Measurements from ENCODE around the gene BUD23.
"Not testable (repeated sequence)": the region's sequence is repeated elsewhere in the genome, so short reads cannot be mapped to it uniquely, and the experiment has no call there.

Gene BUD23

DNA sequence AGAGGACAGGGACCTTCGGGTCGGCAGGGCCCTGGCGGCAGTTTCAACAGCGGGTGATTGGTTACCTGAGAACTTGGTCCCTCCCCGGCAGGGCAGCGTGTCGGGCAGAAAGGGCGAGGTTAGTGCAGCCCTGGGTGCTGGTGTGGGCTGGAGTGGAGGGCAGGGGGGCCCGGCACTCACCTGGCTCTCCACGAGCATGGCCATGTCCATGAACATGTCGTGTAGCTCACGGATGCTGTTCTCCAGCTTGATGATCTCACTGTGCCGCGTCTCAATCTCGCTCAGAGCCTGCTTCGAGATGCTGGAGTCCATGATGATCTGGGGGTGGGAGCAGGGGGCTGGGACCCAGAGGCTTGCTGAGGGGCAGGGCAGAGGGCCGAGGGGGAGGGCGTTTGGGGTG is 19.3 kb downstream of the BUD23 start:
- DNase-seq: no peak

DNA sequence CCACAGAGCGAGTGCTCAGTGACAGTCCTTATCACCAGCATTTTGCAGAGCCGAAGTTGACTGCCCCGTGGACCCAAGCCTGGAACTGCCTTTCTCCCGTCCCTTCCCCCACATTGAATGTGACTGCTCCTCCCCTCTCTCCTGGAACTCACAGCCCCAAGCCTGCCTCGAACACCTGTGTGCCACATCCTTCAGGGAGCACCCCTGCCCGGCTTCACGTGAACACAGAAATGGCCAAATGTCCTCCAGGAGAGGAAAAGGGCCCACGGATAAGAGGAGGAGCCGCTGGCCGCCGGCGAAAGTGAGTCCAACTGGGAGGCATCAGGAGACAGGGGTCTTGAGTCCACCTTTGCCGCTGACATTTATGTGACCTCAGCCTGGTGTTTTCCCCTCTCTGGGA is 19.8 kb downstream of the BUD23 start:
- DNase-seq: no peak

DNA sequence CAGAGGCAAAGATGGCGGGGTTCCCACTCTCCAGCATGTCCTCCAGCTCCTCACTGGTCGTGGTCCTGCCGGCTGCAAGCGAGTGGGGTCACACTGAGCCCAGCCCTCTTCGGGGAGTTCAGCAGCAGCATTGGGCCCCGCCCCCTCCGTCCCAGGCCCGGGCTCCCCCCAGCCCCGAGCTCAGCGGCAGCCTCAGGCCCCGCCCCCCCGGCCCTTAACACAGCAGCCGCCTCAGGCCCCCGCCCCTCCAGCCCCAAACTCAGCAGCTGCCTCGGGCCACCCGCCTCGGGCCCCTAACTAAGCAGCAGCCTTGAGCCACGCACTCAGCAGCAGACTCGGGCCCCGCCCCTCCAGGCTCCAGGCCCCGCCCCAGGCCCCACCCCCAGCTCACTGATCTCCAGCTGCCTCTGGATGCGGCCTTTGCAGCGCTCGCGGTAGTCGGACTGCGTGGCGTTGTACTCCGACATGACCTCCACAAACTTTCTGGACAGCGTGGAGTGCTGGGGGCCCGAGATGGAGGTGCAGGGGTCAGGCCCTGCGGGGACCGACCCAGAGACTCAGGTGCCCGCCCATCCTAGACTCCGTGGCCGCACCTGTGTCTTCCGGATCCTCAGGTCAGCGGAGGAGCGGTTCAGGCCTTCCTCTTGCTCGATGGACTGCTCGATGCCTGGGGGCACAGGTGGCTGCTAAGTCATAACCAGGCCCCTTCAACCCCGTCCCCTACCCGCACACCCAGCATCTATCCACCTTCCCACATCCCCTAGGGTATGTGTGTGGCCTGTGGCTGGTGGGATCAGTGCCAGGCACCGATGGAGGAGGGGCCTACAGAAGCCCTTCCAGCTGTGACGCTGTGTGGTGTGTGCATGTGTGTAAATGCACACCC is 20.6 kb downstream of the BUD23 start:
- DNase-seq: no peak

DNA sequence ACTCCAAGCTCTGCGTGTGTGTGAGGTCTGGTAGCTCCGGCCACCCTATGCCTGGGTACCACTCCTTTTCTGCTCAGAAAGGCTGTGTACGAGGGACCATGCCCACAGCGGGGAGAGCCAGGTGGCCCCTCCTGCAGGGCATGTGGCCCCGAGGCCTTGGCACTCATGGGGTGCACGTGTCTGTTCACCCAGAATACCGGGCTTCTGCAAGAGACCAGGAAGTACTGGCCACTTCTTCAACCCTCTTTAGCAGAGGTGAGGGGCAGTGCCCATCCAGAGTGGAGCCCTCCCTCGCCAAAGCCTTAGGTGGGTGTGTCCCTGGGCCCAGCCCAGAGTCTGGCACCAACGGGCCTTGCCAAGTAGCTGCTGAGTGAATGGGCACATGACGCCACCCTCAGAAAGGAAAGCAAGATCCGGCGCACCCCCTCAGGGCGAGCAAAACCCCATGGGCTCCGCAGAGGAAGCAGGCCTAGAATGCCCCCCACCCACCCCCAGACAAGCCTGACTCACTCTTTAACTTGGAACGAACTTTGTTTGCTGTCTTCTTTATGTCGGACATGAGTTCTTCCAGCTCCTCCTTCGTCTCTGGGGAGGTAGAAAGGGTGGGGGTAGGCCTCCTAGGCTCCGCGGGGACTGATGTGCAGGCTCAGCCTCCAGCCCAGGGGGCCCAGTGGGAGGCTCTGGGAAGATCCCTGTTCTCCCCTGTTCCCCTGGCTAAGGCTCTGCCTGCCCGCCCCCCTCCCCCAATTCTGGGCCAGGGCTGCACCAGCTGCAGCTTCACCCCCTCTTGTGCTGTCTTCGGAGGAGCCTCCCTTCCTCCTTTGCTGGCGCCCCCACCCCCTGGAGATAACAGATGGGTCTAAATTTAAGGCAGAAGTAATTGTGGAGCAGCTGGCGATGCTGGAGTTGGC is 21.5 kb downstream of the BUD23 start:
- DNase-seq: no peak

DNA sequence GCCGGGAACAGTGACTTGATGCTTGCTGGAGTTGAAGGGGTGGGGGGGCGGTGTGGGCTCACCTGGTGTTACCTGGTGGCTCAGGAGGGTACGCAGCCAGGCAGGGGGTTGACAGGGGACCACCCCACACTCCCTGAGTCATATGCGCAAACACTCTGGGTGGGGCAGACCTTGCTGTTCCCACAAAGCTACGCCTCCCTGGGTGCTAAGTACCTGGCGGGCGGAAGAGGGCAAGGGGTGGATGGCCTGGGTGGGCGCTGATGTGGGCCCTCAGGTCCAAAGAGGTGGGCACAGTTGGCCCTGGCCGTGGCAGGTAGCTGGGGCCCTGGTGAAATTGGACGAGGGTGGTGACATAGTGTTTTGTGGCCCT is 22.1 kb downstream of the BUD23 start:
- DNase-seq: no peak

DNA sequence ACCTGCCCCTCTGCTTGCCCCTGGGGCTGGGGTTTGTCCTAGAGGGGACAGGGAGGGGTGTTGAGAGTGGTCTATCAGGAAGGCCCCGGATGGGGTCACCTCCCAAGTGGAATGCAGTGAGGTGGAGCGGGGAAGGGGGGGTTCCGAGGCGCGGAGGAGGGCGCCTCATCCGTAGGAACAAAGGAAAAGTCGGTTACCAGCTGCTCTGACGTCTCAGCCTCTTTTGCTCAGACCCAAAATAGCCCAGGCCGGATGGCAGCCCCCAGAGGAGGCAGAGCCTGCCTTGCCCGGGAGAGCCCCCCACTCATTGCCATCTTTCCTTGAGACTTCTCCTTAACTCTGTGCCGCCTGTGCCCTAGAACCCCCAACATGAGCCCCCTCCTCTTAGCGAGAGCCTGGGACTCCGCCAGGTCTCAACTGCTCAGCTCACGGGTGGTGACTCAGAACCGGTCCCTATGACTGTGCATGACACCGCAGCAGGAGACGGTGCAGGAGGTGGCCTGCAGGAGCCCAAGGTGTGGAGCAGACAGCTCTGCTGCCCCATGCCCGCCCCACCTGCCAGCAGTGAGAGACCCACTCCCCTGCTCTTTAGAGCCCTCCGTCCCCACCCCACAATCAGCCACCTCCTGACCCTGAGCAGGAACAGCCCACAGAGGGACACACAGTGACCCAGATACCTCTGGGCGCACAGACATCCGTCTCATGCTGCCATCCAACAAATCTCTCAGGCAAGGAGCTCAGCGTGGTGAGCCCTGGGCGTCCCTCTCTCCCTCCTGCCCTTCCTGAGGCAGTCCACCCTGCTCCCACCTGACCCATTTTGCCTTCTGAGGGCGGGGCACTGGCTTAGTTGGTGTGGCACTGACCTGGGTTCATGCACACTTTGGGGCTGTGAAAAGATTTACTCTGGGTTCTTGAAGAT is 23.0 kb downstream of the BUD23 start:
- no peak for DNase-seq

DNA sequence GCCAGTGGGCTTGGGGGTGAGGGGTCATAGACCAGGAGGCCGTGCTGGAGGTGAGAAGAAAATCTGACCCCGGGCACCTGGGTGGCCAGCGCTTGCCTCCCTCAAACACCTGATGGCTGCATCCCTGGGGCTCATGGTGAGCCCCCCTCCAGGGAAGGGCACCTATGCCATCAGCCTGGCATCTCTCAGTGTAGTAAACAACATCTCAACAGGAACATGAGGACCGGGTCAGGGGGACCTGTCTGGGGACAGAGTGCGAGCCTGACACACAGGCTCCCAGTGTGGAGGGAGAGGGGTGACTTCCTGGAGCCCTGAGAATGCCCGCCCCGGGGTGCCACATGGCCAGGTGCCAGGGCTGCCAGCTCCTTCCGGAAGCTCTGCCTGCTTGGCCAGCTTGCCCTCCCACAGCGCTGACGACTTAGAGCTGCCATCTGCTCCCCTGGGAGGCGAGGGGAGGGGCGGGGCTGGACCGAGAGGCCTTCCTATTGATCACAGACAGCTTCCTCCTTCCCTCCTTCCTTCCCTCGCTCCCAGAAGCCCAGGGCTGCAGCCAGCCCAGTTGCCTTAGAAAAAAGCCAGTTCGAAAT is 23.7 kb downstream of the BUD23 start:
- peak; percentile 69 for DNase-seq

DNA sequence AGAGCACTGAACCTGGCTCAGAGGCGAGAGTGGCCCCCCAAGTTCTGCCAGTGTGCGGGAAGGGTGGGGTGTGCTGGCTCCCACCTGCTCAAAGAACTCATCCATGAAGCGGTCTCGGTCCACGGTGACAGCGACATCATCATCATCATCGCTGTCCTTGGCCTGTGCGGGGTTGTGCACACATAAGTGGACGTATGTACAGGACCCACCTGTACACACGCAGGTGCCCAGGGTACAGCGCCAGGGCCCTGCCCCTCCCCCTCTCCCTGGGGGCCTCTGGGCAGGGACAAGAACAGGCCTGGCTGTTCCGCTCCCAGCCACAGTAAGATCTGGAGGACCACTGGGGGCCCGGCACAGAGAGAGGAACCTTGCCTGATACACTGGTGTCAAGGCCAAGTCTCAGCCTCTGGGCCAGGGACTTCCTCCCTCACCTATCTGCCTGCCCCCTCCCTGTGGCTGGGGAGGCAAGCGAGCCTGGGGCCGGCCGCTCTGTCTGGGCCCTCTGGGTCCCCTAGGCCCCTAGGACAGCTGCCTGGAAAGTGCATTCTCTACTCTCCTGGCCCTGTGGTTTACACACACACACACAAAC is 25.7 kb downstream of the BUD23 start:
- DNase-seq: no peak

DNA sequence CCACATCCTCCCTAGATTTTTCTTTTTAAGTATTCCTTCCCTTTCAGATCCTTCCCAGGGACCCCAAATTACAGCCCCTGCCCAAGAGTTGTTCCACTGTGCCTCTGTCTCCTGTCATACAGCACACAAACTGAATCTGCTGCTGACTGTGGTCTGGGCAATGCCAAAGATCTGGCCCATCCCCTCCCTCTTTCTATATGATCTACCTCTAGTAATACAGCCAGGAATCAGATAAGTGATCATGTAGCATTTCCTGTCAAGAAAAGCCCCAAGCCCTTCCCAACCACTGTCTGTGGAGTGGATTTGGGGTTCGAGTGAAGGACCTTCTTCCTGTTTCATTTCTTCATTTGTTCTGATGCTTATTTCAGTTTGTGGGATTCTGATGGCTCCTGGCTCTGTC is 29.4 kb downstream of the BUD23 start:
- no peak for DNase-seq

DNA sequence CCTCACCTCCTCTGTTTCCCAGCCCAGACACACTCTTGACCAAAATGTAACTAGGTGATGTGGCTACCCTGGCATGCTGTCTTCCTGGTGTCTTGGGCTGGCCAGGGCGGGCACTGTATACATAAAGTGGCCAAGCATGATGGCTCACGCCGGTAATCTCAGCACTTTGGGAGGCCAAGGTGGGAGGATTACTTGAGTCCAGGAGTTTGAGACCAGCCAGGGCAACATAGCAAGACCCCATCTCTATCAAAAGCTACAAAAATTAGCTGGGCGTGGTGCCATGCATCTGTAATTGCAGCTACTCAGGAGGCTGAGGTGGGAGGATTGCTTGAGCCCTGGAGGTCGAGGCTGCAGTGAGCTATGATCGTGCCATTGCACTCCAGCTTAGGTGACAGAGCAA is 29.9 kb downstream of the BUD23 start:
- not testable (repeated sequence) for DNase-seq

DNA sequence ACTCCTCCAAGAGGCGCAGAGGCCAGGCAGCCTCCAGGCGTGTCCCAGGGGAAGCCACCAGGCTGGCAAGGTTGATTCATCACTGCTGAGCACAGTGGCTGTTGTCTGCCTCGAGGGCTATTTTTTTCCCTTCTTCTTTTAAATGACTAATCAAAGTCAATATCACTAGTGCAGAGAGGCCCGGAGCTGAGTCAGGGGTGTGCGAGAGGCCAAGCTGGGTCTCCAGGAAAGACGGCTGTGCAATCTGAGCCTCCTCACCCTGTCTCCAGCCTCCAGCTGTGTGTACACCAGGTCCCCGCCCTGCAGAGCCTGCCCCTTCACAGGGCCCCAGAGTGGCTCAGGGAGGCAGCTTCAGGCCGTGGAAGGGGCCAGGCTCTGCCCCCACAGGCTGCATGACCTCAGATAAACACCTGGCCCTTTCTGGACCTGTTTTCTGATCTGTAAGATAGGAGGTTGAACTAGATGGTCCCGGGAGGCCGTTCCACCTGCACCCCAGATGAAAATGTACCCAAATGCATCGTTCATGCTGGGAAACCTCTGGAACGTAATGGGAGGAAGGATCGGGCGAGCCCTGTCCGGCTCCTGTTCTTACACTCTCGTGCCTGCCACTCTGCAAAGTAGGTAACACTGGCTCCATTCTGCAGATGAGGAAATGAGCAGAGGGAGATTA is 32.4 kb downstream of the BUD23 start:
- DNase-seq: no peak

DNA sequence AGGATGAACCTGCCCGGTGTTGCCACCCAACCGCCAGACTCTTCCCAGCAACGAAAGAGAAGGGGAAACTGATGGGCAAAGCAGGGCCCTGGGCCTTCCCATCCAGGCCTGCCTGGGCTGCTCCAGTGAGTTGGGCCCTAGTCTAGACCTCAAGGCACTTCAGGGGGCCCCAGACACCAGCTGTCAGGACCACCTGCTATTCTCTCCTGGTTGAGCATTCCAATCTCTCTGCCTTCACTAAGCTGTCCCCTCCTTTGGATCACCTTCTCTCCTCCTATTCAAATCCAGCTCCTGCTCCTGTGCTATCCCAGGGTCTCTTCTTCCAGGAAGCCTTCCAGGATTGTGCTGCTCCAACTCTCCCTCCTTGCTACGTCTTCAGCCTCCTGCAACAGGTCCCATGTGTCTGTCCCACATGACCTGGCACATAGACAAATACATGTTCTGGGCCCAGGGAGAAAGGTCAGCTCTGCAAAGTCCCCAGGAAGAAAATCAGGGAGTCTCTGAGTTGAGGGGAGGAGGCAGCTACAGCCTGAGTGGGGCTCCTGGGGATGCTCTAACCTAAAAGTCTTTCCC is 33.0 kb downstream of the BUD23 start:
- DNase-seq: no peak

DNA sequence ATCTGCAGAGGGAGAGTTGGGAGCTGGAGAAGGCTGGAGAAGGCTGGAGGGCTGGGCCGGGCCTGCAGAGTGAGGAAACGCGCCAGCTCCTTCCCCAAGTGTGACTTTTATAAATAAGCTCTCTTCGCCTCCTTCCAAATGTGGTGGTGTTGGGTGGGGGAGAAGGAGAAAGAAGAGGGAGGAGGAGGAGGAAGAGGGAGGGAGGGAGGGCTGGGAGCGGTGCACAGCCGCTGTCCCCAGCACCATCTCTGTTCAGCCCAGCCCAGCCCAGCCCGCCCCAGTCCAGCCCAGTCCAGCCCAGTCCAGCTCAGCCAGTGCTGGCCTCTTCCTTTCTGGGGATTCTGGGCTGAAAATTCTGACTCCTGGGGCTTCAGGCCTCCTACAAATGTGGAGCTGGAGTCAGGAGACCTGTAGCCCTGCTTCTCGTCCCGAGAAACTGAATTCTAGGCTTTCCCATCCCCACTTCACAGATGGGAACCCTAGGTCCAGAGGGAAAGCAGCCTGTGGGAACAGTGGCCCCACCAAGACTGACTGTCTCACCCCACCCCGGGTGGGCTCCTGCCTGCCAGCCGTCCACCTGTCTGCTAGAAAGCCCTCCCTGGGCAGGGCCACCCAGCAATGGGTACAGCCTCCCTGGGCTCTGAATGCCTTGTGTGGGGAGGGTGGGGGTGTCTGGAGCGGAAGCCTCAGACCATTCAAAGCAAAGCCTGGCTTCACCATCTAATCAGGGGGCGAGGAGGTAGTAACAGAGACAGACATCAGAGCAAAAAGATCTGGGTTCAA is 33.8 kb downstream of the BUD23 start:
- DNase-seq: no peak

DNA sequence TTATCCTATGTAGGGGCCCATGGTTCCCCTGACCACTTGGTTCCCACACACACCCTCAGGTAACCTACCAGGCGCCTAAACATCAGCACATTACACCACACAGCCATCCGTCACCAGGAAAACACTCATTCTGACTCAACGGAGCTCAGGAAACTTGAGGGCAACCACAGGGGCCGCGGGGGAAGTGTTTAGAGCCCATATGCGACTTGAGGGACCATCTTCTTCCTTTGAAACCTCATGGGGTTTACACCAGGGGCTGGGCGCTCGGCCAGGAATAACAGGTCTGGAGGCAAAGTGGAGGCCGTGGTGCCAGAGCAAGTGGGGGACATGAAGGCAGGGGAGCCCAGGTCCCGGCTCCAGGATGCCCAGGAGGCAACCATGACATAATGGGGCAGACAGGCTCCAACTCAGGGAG is 34.6 kb downstream of the BUD23 start:
- no peak for DNase-seq

DNA sequence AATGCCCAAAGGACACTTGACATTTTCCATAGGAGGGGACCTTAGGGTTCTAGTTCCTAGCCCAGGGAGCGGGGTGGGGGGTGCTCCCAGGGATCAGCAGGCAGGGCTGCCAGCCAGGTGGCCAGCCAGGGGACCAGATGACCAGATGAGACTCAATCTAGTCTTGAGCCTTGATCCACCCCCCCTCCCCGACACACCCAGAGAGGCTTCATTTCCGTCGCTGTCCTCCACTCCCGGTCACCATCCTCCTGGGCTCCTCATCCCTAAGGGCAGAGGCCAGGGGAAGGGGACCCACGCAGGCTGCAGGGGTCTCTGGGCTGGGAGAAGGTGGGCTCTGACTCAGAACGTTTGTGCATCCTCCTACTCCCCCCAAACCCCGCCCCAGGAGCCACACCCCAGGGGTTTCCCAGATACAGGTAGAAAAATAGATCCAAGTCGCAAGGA is 35.1 kb downstream of the BUD23 start:
- DNase-seq: no peak

DNA sequence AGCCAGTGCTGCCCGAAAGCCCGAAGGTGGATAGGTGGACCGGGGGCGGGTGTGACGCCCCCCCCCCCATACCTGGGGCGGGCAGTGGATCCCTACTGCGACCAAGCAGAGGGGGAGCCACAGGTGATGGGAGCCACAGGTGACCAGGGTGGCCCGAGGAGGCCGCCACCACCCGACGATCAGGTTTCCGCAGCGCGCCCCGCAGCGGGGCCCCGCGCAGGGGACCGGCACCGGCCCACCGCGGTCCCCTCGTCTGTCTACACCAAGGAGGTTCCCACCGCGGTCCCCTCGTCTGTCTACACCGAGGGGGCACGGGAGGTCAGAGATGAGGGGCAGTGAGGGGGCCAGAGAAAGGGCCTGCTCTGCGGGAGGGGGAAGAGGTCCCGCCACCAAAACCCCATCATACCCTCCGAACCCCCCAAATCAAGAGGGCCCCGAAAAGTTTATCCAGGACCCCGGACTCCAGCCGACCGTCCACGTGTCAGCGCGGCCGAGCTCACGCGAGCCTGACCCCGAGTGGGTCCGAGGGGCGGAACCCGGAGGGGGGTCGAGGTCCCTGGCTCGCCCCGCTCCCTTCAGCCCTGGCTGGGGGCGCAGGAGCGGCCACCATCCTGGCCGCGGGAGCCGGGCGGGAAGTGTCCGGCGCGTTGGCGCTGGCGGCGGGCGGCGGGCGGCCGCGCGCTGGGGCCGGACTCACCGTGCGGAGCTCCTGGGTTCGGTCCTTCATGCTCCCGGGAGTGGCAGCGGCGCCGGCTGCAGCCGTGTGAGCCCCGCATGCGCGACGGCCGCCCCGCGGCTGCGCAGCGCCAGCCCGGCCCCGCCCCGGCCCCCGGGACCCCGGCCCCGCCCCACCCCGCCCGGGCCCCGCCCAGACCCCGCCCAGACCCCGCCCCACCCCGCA is 35.8 kb downstream of the BUD23 start, which contains the start of gene STX1A:
TSS of gene STX1A (minus strand) at position 765 of the 901 bp plus-strand sequence. CDS start at position 727, 38 bp downstream.
- DNase-seq: no peak

DNA sequence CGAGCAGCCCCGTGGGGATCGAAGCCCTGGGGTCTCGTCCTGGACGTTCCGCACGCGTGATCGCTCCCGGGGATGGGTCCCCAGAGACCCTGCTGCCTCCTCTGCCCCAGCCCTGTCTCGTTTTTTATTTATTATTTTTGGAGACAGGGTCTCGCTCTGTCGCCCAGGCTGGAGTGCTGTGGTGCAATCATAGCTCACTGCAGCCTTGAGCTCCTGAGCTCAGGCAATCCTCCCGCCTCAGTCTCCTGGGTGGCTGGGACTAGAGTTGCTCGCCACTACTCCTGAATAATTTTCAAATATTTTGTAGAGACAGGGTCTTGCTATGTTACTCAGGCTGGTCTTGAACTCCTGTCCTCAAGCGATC is 36.4 kb downstream of the BUD23 start:
- no peak for DNase-seq

DNA sequence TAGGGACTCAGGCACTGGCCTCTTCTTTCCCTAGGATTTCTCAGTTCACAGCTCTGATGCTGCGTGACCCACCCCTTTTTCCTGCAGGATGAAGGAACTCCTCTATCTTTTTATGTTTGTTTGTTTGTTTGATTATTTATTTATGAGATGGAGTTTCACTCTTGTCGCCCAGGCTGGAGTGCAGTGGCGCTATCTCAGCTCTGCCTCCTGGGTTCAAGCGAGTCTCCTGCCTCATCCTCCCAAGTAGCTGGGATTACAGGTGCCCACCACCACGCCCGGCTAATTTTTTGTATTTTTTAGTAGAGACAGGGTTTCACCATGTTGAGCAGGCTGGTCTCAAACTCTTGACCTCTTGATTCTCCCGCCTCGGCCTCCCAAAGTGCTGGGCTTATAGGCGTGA is 37.0 kb downstream of the BUD23 start:
- not testable (repeated sequence) for DNase-seq

DNA sequence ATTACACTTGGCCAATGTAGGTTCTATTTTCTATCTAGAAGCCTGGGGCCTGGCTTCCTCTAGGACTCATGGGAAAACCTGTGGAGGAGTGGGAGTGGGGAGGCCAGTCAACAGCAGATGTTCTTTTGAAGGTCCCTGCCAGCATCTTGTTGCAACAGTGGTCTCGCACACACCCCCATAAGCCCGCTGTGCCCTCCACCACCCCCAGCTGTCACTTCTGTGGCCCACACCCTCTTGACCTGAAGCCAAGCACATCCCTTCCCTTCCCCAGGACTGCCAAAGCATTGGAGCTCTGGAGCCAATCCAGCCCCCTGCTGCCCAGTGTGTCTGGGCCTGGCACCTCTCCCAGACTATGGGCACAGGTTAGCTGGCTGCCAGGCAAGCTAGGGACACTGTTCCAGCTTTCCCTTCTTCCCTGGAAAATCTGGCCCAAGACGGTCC is 38.0 kb downstream of the BUD23 start:
- peak; percentile 51 for DNase-seq
